Activated T-helper 2 cell treated with anti-CD3 and anti-CD28 coated beads, Interferon-gamma antibody, Interleukin-2, Interleukin-4, amounts not matched to agents 10 μg/mL and 5 μg/mL and 100 μg/mL, durations not matched to agents 14 hours and 24 hours and 36 hours (primary cell): Measurements from ENCODE around the gene GJD4. TPM values are rescaled to one million over a fixed set of nuclear protein-coding genes. Genes with fewer than 3 reads are reported as not detected.

Experiments used
- DNase-seq: peaks from one replicate; pipeline ENCODE4 v3.0.0; 2021; ENCODE audit warnings: low spot score
- H3K27ac Mint-ChIP-seq: one replicate; pipeline ENCODE4 v1.8.0; 2021; ENCODE audit warnings: mixed read lengths
- H3K27me3 Mint-ChIP-seq: one replicate; pipeline ENCODE4 v1.8.0; 2021; ENCODE audit warnings: low read depth, mixed read lengths
- H3K36me3 Mint-ChIP-seq: one replicate; pipeline ENCODE4 v1.8.0; 2021; ENCODE audit warnings: low read depth, mixed read lengths
- H3K4me1 Mint-ChIP-seq: one replicate; pipeline ENCODE4 v1.8.0; 2021; ENCODE audit warnings: low read depth, mixed read lengths
- H3K4me3 Mint-ChIP-seq: one replicate; pipeline ENCODE4 v1.8.0; 2021; ENCODE audit warnings: low read depth, mild to moderate bottlenecking, moderate library complexity, mixed read lengths
- H3K9me3 Mint-ChIP-seq: one replicate; pipeline ENCODE4 v1.8.0; 2021; ENCODE audit warnings: mixed read lengths
- intact Hi-C: fragments of 100-400 bp; cut with micrococcal nuclease; formaldehyde crosslinking; loops from one replicate; pipeline ENCODE4 v1.15.1; 2023
- total RNA-seq: library from RNA; stranded (reverse); gene quantifications from 2 replicates; pipeline ENCODE4 v1.2.3, GENCODE V29; 2022

The GJD4 gene
- total RNA-seq, 1 donor from 2014 or later = not detected

- peaks cover 42% of the 10 kb centered on the region for H3K27me3 Mint-ChIP-seq
- intact Hi-C loops = loop anchor here (5.0 to 10.0 kb wide), 2 partner anchors 303 to 1244 kb away; partner anchors contain the start of gene CCNY
- no peak overlapping the region for H3K27ac Mint-ChIP-seq
- no peak overlapping the region for H3K4me3 Mint-ChIP-seq
- no peak for DNase-seq
- no peaks in the 10 kb centered on the region for H3K36me3 Mint-ChIP-seq
- peaks cover 10% of the 10 kb centered on the region for H3K4me1 Mint-ChIP-seq
- H3K9me3 Mint-ChIP-seq = no peaks in the 10 kb centered on the region
These were observed 33.0 kb downstream of the GJD4 start for GRCh38 chr10:35638101-35638500.

GRCh38 chr10:35639021-35639727, 34.0 kb downstream of the GJD4 start:
- H3K27ac Mint-ChIP-seq = no peak overlapping the region
- H3K4me3 Mint-ChIP-seq = peak overlapping the region; percentile 51
- H3K27me3 Mint-ChIP-seq = peaks cover 51% of the 10 kb centered on the region
- intact Hi-C loops = loop anchor here (5.0 to 10.0 kb wide), 2 partner anchors 304 to 1243 kb away; partner anchors contain the start of gene CCNY
- peaks cover 18% of the 10 kb centered on the region for H3K4me1 Mint-ChIP-seq
- no peak for DNase-seq
- H3K9me3 Mint-ChIP-seq = no peaks in the 10 kb centered on the region
- H3K36me3 Mint-ChIP-seq = no peaks in the 10 kb centered on the region

- H3K4me3 Mint-ChIP-seq = peak overlapping the region; percentile 73
- peaks cover 58% of the 10 kb centered on the region for H3K27me3 Mint-ChIP-seq
- H3K27ac Mint-ChIP-seq = no peak overlapping the region
- no peaks in the 10 kb centered on the region for H3K36me3 Mint-ChIP-seq
- DNase-seq = no peak
- H3K9me3 Mint-ChIP-seq = no peaks in the 10 kb centered on the region
- intact Hi-C loops = loop anchor here (5.0 to 10.0 kb wide), 3 partner anchors 305 to 1242 kb away; partner anchors contain the start of genes CCNY and CREM
- H3K4me1 Mint-ChIP-seq = peaks cover 18% of the 10 kb centered on the region
These were observed 34.7 kb downstream of the GJD4 start for GRCh38 chr10:35639728-35640401.

GRCh38 chr10:35640474-35640873, 35.3 kb downstream of the GJD4 start:
- Mint-ChIP-seq H3K36me3 (no peaks in the 10 kb centered on the region), H3K27me3 (peaks cover 64% of the 10 kb centered on the region), H3K4me3 (peak overlapping the region; percentile 73), H3K9me3 (no peaks in the 10 kb centered on the region), H3K4me1 (peaks cover 18% of the 10 kb centered on the region), H3K27ac (no peak overlapping the region)
- DNase-seq = no peak
- intact Hi-C loops = loop anchor here (5.0 kb wide), 1 partner anchor 513 kb away; the partner anchor contains the start of gene CREM

- Mint-ChIP-seq H3K36me3 (no peaks in the 10 kb centered on the region), H3K4me3 (peak overlapping the region; percentile 74), H3K27me3 (peaks cover 62% of the 10 kb centered on the region), H3K9me3 (no peaks in the 10 kb centered on the region), H3K27ac (no peak overlapping the region), H3K4me1 (peaks cover 18% of the 10 kb centered on the region)
- peak; percentile 50 for DNase-seq
- intact Hi-C loops = loop anchor here (5.0 kb wide), 1 partner anchor 514 kb away; the partner anchor contains the start of gene CREM
These were observed 36.0 kb downstream of the GJD4 start for GRCh38 chr10:35640951-35641675.

GRCh38 chr10:35641676-35642034, 36.5 kb downstream of the GJD4 start:
- Mint-ChIP-seq H3K36me3 (no peaks in the 10 kb centered on the region), H3K27me3 (peaks cover 62% of the 10 kb centered on the region), H3K4me1 (peaks cover 16% of the 10 kb centered on the region), H3K27ac (no peak overlapping the region), H3K4me3 (no peak overlapping the region), H3K9me3 (no peaks in the 10 kb centered on the region)
- DNase-seq = no peak
- intact Hi-C loops = loop anchor here (5.0 kb wide), 1 partner anchor 514 kb away; the partner anchor contains the start of gene CREM

GRCh38 chr10:35642035-35642792, 37.1 kb downstream of the GJD4 start, which contains the start of gene FZD8:
TSS of gene FZD8 (minus strand) at chr10:35642296. CDS start at chr10:35641429, 867 bp downstream.
- DNase-seq = peak; percentile 67
- peaks cover 61% of the 10 kb centered on the region for H3K27me3 Mint-ChIP-seq
- intact Hi-C loops = loop anchor here (5.0 kb wide), 1 partner anchor 515 kb away; the partner anchor contains the start of gene CREM
- H3K36me3 Mint-ChIP-seq = no peaks in the 10 kb centered on the region
- H3K4me3 Mint-ChIP-seq = peak within 1 kb of the TSS; percentile 79
- no peaks in the 10 kb centered on the region for H3K9me3 Mint-ChIP-seq
- no peak within 1 kb of the TSS for H3K27ac Mint-ChIP-seq
- H3K4me1 Mint-ChIP-seq = peaks cover 15% of the 10 kb centered on the region

- Mint-ChIP-seq H3K9me3 (no peaks in the 10 kb centered on the region), H3K4me1 (peaks cover 13% of the 10 kb centered on the region), H3K36me3 (no peaks in the 10 kb centered on the region), H3K27me3 (peaks cover 57% of the 10 kb centered on the region), H3K27ac (no peak overlapping the region), H3K4me3 (peak overlapping the region; percentile 79)
- intact Hi-C loops = loop anchor here (5.0 kb wide), 1 partner anchor 515 kb away; the partner anchor contains the start of gene CREM
- no peak for DNase-seq
These were observed 37.6 kb downstream of the GJD4 start for GRCh38 chr10:35642793-35643114.

GRCh38 chr10:35643151-35644049, 38.3 kb downstream of the GJD4 start:
- DNase-seq = no peak
- Mint-ChIP-seq H3K36me3 (no peaks in the 10 kb centered on the region), H3K4me1 (peaks cover 13% of the 10 kb centered on the region), H3K9me3 (no peaks in the 10 kb centered on the region), H3K4me3 (peak overlapping the region; percentile 79), H3K27ac (no peak overlapping the region), H3K27me3 (peaks cover 51% of the 10 kb centered on the region)
- intact Hi-C loops = loop anchor here (5.0 kb wide), 1 partner anchor 516 kb away; the partner anchor contains the start of gene CREM

- intact Hi-C loops = loop anchor here (5.0 kb wide), 1 partner anchor 517 kb away; the partner anchor contains the start of gene CREM
- Mint-ChIP-seq H3K27ac (no peak overlapping the region), H3K27me3 (peaks cover 46% of the 10 kb centered on the region)
These were observed 39.2 kb downstream of the GJD4 start for GRCh38 chr10:35644050-35644950.

More at GRCh38 chr10:35644050-35644950, 39.2 kb downstream of the GJD4 start:
- peak overlapping the region; percentile 79 for H3K4me3 Mint-ChIP-seq
- peaks cover 13% of the 10 kb centered on the region for H3K4me1 Mint-ChIP-seq
- no peak for DNase-seq
- H3K9me3 Mint-ChIP-seq = no peaks in the 10 kb centered on the region
- no peaks in the 10 kb centered on the region for H3K36me3 Mint-ChIP-seq
